Tibial artery (tissue), 4 donors: Measurements from ENCODE around the gene IL1RAPL1.
A peak's percentile ranks its signal among the peaks of the same experiment; 100 is the strongest.

ENCODE experiments used
- DNase-seq, 2 donors: peaks; one replicate each; pipeline ENCODE4 v3.0.0-alpha.2; 2019
- H3K27ac ChIP-seq, 2 donors: fragments of 200-600 bp; sonication (generic) in 1 of 2; 1 replicate in 1 of 2; 2 replicates in 1 of 2; pipeline ENCODE4 v1.5.1; 2018 to 2019; ENCODE audit warnings: mild to moderate bottlenecking in 1 of 2
- H3K27me3 ChIP-seq, 2 donors: fragments of 200-600 bp; sonication (generic) in 1 of 2; one replicate each; pipeline versions ENCODE4 v1.5.1 to v1.6.0; 2016 to 2019
- H3K36me3 ChIP-seq, 3 donors: fragments of 200-600 bp; sonication (generic) in 2 of 3; one replicate each; pipeline ENCODE4 v1.5.1; 2016 to 2019; ENCODE audit warnings: mild to moderate bottlenecking in 2 of 3
- H3K4me1 ChIP-seq, 4 donors: fragments of 200-600 bp; sonication (generic) in 2 of 4; 1 replicate in 3 of 4; 2 replicates in 1 of 4; pipeline ENCODE4 v1.5.1; 2016 to 2019
- H3K4me3 ChIP-seq, 2 donors: fragments of 200-600 bp; sonication (generic) in 1 of 2; 1 replicate in 1 of 2; 2 replicates in 1 of 2; pipeline ENCODE4 v1.5.1; 2018 to 2019; ENCODE audit warnings: mild to moderate bottlenecking in 2 of 2
- H3K9me3 ChIP-seq, 3 donors: fragments of 200-600 bp; sonication (generic) in 1 of 3; one replicate each; pipeline ENCODE4 v1.5.1; 2016 to 2019
- CTCF ChIP-seq, 2 experiments: fragments of 200-600 bp in 1 of 2; fragments of 450-650 bp in 1 of 2; IDR thresholded peaks; one replicate each; pipeline ENCODE4 v1.5.1; 2017 to 2019; ENCODE audit warnings: antibody characterized with exemption in 2 of 2, mild to moderate bottlenecking in 1 of 2, moderate library complexity in 1 of 2
- intact Hi-C: fragments of 100-400 bp; cut with DNase I; formaldehyde crosslinking; loops from one replicate; pipeline ENCODE4 v1.15.0; 2023; ENCODE audit warnings: low total_unique reads

The IL1RAPL1 gene

DNA sequence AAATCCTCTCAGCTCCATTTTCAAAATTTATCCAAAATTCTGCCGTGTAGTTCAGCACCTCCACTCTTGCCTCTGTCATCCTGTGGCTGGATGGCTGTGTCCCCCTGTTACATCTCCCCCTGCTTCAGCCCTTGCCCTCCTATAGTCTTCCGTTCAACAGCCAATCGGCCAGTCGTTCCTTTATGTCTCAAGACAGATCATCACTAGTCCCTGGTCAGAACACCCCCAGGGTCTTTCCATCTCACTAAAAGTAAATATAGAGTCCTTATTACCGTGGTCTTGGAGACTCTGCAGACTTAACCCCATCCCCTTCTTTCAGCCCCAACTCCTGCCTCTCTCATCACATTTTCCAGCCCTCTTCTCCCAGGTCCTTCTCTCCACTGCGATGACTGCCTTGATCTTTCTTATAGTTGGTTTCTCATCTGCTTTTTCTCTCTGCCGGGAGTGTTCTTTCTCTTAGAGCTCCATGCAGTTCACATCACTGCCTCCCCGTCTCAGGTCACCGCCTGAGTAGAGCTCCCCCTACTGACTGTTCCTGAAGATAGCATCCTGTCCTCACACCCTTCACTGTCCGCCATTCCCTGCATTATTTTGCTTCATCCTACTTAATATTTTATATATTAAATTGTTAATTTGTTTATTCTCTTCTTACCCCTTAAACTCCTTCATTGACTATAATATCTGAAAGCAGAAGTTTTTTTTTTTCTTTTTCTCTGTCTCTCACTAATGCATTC is 891.3 kb downstream of the IL1RAPL1 start:
- intact Hi-C loops: no loop called here
- TF ChIP-seq CTCF (IDR thresholded peaks at IDR 0.05): peak in 1 of 2 experiments; percentile 29
- H3K27ac ChIP-seq: no peak overlapping the region
- no peaks in the 10 kb centered on the region for H3K9me3 ChIP-seq
- no peak for DNase-seq
- H3K4me1 ChIP-seq: no peaks in the 10 kb centered on the region
- H3K36me3 ChIP-seq: no peaks in the 10 kb centered on the region
- H3K4me3 ChIP-seq: no peak overlapping the region
- H3K27me3 ChIP-seq: no peaks in the 10 kb centered on the region

DNA sequence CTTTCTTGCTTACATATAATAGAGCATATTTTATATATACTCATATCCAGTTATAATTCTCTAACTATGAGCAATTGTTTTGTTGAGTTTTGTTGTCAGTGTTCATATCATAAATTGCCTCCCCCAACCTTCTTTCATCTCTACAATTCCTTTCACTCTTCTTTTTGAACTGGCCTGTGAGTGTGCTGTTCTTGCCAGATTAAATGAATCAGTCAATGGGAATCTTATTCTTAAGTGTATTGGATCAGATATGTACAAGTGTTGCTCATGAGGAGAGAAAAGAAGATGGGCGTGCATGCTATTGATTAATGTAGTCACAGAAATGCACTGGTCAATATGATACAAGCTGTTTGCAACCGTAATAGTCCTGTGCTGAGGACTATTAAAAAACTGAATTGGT is 900.0 kb downstream of the IL1RAPL1 start:
- intact Hi-C loops: no loop called here
- H3K27me3 ChIP-seq: no peaks in the 10 kb centered on the region

GRCh38 chrX:29487714-29488113 is 900.5 kb downstream of the IL1RAPL1 start:
- Histone ChIP-seq H3K36me3 (no peaks in the 10 kb centered on the region), H3K9me3 (no peaks in the 10 kb centered on the region), H3K4me3 (no peak overlapping the region), H3K27me3 (no peaks in the 10 kb centered on the region), H3K27ac (no peak overlapping the region), H3K4me1 (no peaks in the 10 kb centered on the region)
- no peak for TF ChIP-seq CTCF (IDR thresholded peaks at IDR 0.05)
- intact Hi-C loops: no loop called here
- no peak for DNase-seq

More for the DNA sequence above, 900.0 kb downstream of the IL1RAPL1 start:
- no peak for DNase-seq
- Histone ChIP-seq H3K9me3 (no peaks in the 10 kb centered on the region), H3K4me3 (no peak overlapping the region), H3K36me3 (no peaks in the 10 kb centered on the region), H3K27ac (no peak overlapping the region), H3K4me1 (no peaks in the 10 kb centered on the region)
- no peak for TF ChIP-seq CTCF (IDR thresholded peaks at IDR 0.05)

DNA sequence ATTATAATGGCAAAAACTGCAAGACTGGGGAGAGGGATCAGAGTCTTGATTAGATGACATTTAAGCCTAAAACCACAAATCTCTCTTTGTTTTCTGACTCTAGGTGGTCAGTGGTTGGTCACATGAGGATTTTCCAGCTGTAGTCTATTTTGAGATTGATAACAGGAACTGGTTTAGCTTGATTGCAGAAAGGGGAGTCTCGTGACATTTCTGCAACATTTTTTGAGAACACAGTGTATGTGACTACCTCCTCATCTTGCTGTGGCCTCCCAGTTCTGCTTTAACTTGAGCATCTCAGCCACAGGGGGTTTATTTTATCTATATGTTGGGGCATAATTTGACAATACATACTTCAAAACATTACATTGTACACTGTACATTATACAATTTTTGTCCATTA is 901.7 kb downstream of the IL1RAPL1 start:
- Histone ChIP-seq H3K27me3 (no peaks in the 10 kb centered on the region), H3K27ac (no peak overlapping the region), H3K36me3 (no peaks in the 10 kb centered on the region), H3K4me3 (no peak overlapping the region), H3K9me3 (no peaks in the 10 kb centered on the region), H3K4me1 (no peaks in the 10 kb centered on the region)
- no peak for TF ChIP-seq CTCF (IDR thresholded peaks at IDR 0.05)
- intact Hi-C loops: no loop called here
- no peak for DNase-seq

- Histone ChIP-seq H3K27me3 (no peaks in the 10 kb centered on the region), H3K9me3 (no peaks in the 10 kb centered on the region), H3K4me1 (no peaks in the 10 kb centered on the region), H3K36me3 (no peaks in the 10 kb centered on the region), H3K4me3 (no peak overlapping the region), H3K27ac (no peak overlapping the region)
- TF ChIP-seq CTCF (IDR thresholded peaks at IDR 0.05): no peak
- DNase-seq: no peak
- intact Hi-C loops: no loop called here
These were observed 903.4 kb downstream of the IL1RAPL1 start for GRCh38 chrX:29490606-29491005.

DNA sequence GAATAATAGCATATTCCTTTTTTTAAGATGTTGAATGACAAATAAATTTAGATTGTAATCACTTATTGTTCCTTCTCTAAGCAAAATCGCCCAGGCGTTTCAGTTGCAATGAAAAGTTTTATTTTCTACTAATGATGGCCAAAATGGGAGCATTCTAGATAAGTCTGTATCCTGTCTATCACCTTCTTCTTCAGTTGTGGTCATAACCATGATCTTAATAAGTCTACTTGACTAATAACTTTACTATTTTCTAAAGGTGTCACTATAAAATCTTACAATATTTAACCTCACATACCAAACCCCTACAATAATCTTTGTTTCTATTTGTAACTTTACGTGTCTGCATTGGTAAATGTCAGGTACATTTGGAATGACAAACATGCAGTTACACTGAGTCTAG is 904.4 kb downstream of the IL1RAPL1 start:
- no peak for DNase-seq
- H3K36me3 ChIP-seq: no peaks in the 10 kb centered on the region
- no peak for TF ChIP-seq CTCF (IDR thresholded peaks at IDR 0.05)
- no peak overlapping the region for H3K27ac ChIP-seq
- no peaks in the 10 kb centered on the region for H3K9me3 ChIP-seq
- H3K27me3 ChIP-seq: no peaks in the 10 kb centered on the region
- H3K4me1 ChIP-seq: no peaks in the 10 kb centered on the region
- intact Hi-C loops: no loop called here
- H3K4me3 ChIP-seq: no peak overlapping the region
